Endothelial cell of hepatic sinusoid (primary cell): ENCODE results near the gene C16orf74.

Experiments used
- in situ Hi-C: cut with HindIII; loops from 2 replicates; pipeline ENCODE4 v1.10.0; 2017; ENCODE audit warnings: low sequenced_read_pairs

Gene C16orf74

GRCh38 chr16:85698935-85699558, 51.8 kb downstream of the C16orf74 start:
- in situ Hi-C loops = loop anchor here (5.0 kb wide), 1 partner anchor 63 kb away; no protein-coding TSS in a partner anchor

- in situ Hi-C loops = loop anchor here (5.0 kb wide), 1 partner anchor 64 kb away; no protein-coding TSS in a partner anchor
These were observed 52.4 kb downstream of the C16orf74 start for GRCh38 chr16:85698459-85698891.

GRCh38 chr16:85697431-85697830, 53.5 kb downstream of the C16orf74 start:
- in situ Hi-C loops = loop anchor here (5.0 kb wide), 1 partner anchor 65 kb away; no protein-coding TSS in a partner anchor

GRCh38 chr16:85696781-85697180, 54.1 kb downstream of the C16orf74 start:
- in situ Hi-C loops = loop anchor here (5.0 kb wide), 1 partner anchor 66 kb away; no protein-coding TSS in a partner anchor

- in situ Hi-C loops = loop anchor here (5.0 kb wide), 1 partner anchor 67 kb away; no protein-coding TSS in a partner anchor
These were observed 55.4 kb downstream of the C16orf74 start for GRCh38 chr16:85695196-85696128.

GRCh38 chr16:85690469-85691064, 60.3 kb downstream of the C16orf74 start:
- in situ Hi-C loops = no loop called here

GRCh38 chr16:85689950-85690320, 61.0 kb downstream of the C16orf74 start:
- in situ Hi-C loops = no loop called here

- in situ Hi-C loops = no loop called here
These were observed 61.5 kb downstream of the C16orf74 start for GRCh38 chr16:85689285-85689949.

- in situ Hi-C loops = no loop called here
These were observed 62.2 kb downstream of the C16orf74 start, which contains the start of gene GINS2 for GRCh38 chr16:85688586-85689284. TSS of gene GINS2 (minus strand) at chr16:85688954. CDS start at chr16:85688898, 56 bp downstream.

- in situ Hi-C loops = no loop called here
These were observed 63.0 kb downstream of the C16orf74 start for GRCh38 chr16:85687651-85688471.

GRCh38 chr16:85686912-85687591, 63.8 kb downstream of the C16orf74 start:
- in situ Hi-C loops = no loop called here

GRCh38 chr16:85685251-85685650, 65.6 kb downstream of the C16orf74 start:
- in situ Hi-C loops = no loop called here

- in situ Hi-C loops = no loop called here
These were observed 67.5 kb downstream of the C16orf74 start for GRCh38 chr16:85683363-85683762.

- in situ Hi-C loops = no loop called here
These were observed 68.4 kb downstream of the C16orf74 start for GRCh38 chr16:85682516-85682915.

GRCh38 chr16:85681255-85681654, 69.6 kb downstream of the C16orf74 start:
- in situ Hi-C loops = no loop called here

- in situ Hi-C loops = no loop called here
These were observed 70.4 kb downstream of the C16orf74 start for GRCh38 chr16:85680352-85680944.

GRCh38 chr16:85679870-85680269, 71.0 kb downstream of the C16orf74 start:
- in situ Hi-C loops = no loop called here

GRCh38 chr16:85678821-85679220, 72.1 kb downstream of the C16orf74 start:
- in situ Hi-C loops = no loop called here
